Adrenal gland (tissue), 12 donors: Measurements from ENCODE around the gene PSMD14. TPM values are rescaled to one million over a fixed set of nuclear protein-coding genes. Genes with fewer than 3 reads are reported as not detected.

ENCODE experiments used
- DNase-seq, 7 donors: peaks; one replicate each; pipeline ENCODE4 v3.0.0-alpha.2; 2019 to 2020
- H3K27ac ChIP-seq, 5 donors: fragments of 200-600 bp; sonication (generic) in 4 of 5; 1 replicate in 3 of 5; 2 replicates in 2 of 5; pipeline versions ENCODE4 v1.5.1 to v1.8.0; 2016 to 2020; ENCODE audit warnings: mild to moderate bottlenecking in 1 of 5
- H3K27me3 ChIP-seq: fragments of 200-600 bp; 2 replicates; pipeline ENCODE4 v1.8.0; 2021
- H3K36me3 ChIP-seq, 2 donors: fragments of 200-600 bp; replicated peaks in 1 of 2; 1 replicate in 1 of 2; 2 replicates in 1 of 2; pipeline versions ENCODE4 v1.5.1 to v1.8.0; 2018 to 2022
- H3K4me1 ChIP-seq, 2 donors: fragments of 200-600 bp; replicated peaks in 1 of 2; 1 replicate in 1 of 2; 2 replicates in 1 of 2; pipeline versions ENCODE4 v1.5.1 to v1.8.0; 2018 to 2021
- H3K4me3 ChIP-seq, 4 donors: fragments of 200-600 bp; sonication (generic) in 3 of 4; one replicate each; pipeline ENCODE4 v1.5.1; 2016 to 2018
- H3K9me3 ChIP-seq, 3 donors: fragments of 200-600 bp; sonication (generic) in 1 of 3; replicated peaks in 1 of 3; 1 replicate in 2 of 3; 2 replicates in 1 of 3; pipeline versions ENCODE4 v1.5.1 to v1.8.0; 2016 to 2021
- CTCF ChIP-seq, 6 experiments: fragments of 450-650 bp in 4 of 6; fragments of 200-600 bp in 2 of 6; sonication (generic) in 1 of 6; IDR thresholded peaks; 1 replicate in 5 of 6; 2 replicates in 1 of 6; pipeline versions ENCODE4 v1.5.1 to v1.8.0; 2016 to 2021; ENCODE audit warnings: antibody characterized with exemption in 6 of 6, mild to moderate bottlenecking in 2 of 6, moderate library complexity in 1 of 6
- POLR2A ChIP-seq, 2 donors: fragments of 450-650 bp; IDR thresholded peaks; one replicate each; pipeline ENCODE4 v1.6.1; 2017; ENCODE audit warnings: antibody characterized with exemption in 2 of 2, mild to moderate bottlenecking in 2 of 2, moderate library complexity in 1 of 2
- WGBS, 4 donors: extraction: QIAGEN DNeasy Blood & Tissue Kit in 2 of 4; methylation state at CpG; one replicate each; pipeline versions ENCODE4 v1.1.5 to v1.1.7; 2013 to 2017; 5-methylcytosine and 5-hydroxymethylcytosine counted together
- intact Hi-C, 2 donors: fragments of 100-400 bp; cut with DNase I; formaldehyde crosslinking; loops; one replicate each; pipeline versions ENCODE4 v1.14.1 to v1.15.0; 2022 to 2023
- polyA plus RNA-seq, 3 donors: library from polyadenylated mRNA; stranded (reverse); fragments of 200-250 nt in 2 of 3; fragments of 350-450 nt in 1 of 3; fragmentation: Illumina TruSeq in 1 of 3; extraction: RNeasy Lipid Tissue Mini Kit (QIAGEN cat#74804) in 1 of 3; gene quantifications; one replicate each; pipeline ENCODE4 v1.2.3, GENCODE V29; 2013 to 2014
- total RNA-seq, 9 donors: library from RNA; depleted of rRNA in 4 of 9; stranded (reverse); fragments of >200 nt in 4 of 9; fragments of 120-200 nt in 1 of 9; fragmentation: NEBNext Ultra II Directional in 1 of 9; extraction: Animal tissue kit (Norgen Biotek cat#: 25700) in 1 of 9; gene quantifications; one replicate each; pipeline versions ENCODE4 v1.1.0 to v1.2.4, GENCODE V29; 2013 to 2023
- donor health status: healthy with polysubstance abuse.
- donor health status: Bipolar disorder and iron deficiency.
- donor health status: DM: yes; HTN: yes; CAD: no.
- donor health status: DM: no; HTN: no; CAD: no.
- donor health status: DM: no; HTN: no; CAD: no.
- donor health status: DM: yes; HTN: yes; CAD: no.

The PSMD14 gene
- total and polyA plus RNA-seq, 12 donors, result 19.8 to 182 (median 50.2) TPM

- no peak overlapping the region for H3K4me3 ChIP-seq
- no peaks in the 10 kb centered on the region for H3K9me3 ChIP-seq
- DNase-seq, result no peak
- H3K27me3 ChIP-seq, result no peaks in the 10 kb centered on the region
- no peak for TF ChIP-seq POLR2A (IDR thresholded peaks at IDR 0.05)
- TF ChIP-seq CTCF (IDR thresholded peaks at IDR 0.05), result no peak
- intact Hi-C loops, result no loop called here
- H3K4me1 ChIP-seq, result no peaks in the 10 kb centered on the region
- H3K36me3 ChIP-seq, result no peaks in the 10 kb centered on the region
- no peak overlapping the region for H3K27ac ChIP-seq
These were observed 16.7 kb downstream of the PSMD14 start for GRCh38 chr2:161324876-161325275.

GRCh38 chr2:161327582-161327981 lies 19.4 kb downstream of the PSMD14 start:
- no peak for TF ChIP-seq CTCF (IDR thresholded peaks at IDR 0.05)
- TF ChIP-seq POLR2A (IDR thresholded peaks at IDR 0.05), result no peak
- WGBS, 4 donors, result 23 to 44% (median 36%) methylated on average over 1 of the region's 1 CpG
- intact Hi-C loops, result no loop called here

GRCh38 chr2:161332371-161332967 lies 24.2 kb downstream of the PSMD14 start:
- H3K4me1 ChIP-seq, result no peaks in the 10 kb centered on the region
- DNase-seq, result no peak
- no peak overlapping the region for H3K27ac ChIP-seq
- intact Hi-C loops, result no loop called here
- H3K36me3 ChIP-seq, result no peaks in the 10 kb centered on the region
- TF ChIP-seq POLR2A (IDR thresholded peaks at IDR 0.05), result no peak
- no peak for TF ChIP-seq CTCF (IDR thresholded peaks at IDR 0.05)
- H3K9me3 ChIP-seq, result no peaks in the 10 kb centered on the region
- no peak overlapping the region for H3K4me3 ChIP-seq
- no peaks in the 10 kb centered on the region for H3K27me3 ChIP-seq

More at GRCh38 chr2:161327582-161327981, 19.4 kb downstream of the PSMD14 start:
- no peak overlapping the region for H3K4me3 ChIP-seq
- no peaks in the 10 kb centered on the region for H3K4me1 ChIP-seq
- no peaks in the 10 kb centered on the region for H3K27me3 ChIP-seq
- H3K27ac ChIP-seq, result no peak overlapping the region
- no peak for DNase-seq
- no peaks in the 10 kb centered on the region for H3K36me3 ChIP-seq
- no peaks in the 10 kb centered on the region for H3K9me3 ChIP-seq

- Histone ChIP-seq H3K4me1 (peaks cover 0 to 7% of the 10 kb centered on the region in 2 donors), H3K4me3 (no peak overlapping the region), H3K9me3 (no peaks in the 10 kb centered on the region), H3K27me3 (no peaks in the 10 kb centered on the region), H3K36me3 (no peaks in the 10 kb centered on the region), H3K27ac (no peak overlapping the region)
- whole genome bisulfite sequencing, 4 donors, result 90 to 97% (median 95%) methylated on average over 2 of the region's 2 CpGs
- intact Hi-C loops, result no loop called here
- DNase-seq, result no peak
- TF ChIP-seq CTCF (IDR thresholded peaks at IDR 0.05) (no peak), POLR2A (IDR thresholded peaks at IDR 0.05) (no peak)
These were observed 27.4 kb downstream of the PSMD14 start for GRCh38 chr2:161335626-161336025.
